Esophagus muscularis mucosa (tissue), 4 donors: ENCODE data around the gene IGSF21. TPM values are rescaled to one million over a fixed set of nuclear protein-coding genes. Genes with fewer than 3 reads are reported as not detected.

Source experiments
- DNase-seq: peaks from one replicate; pipeline ENCODE4 v3.0.0-alpha.2; 2017; ENCODE audit errors: extremely low spot score
- H3K27ac ChIP-seq, 4 donors: fragments of 200-600 bp; sonication (generic); replicated peaks in 1 of 4; 1 replicate in 3 of 4; 2 replicates in 1 of 4; pipeline ENCODE4 v1.5.1; 2016 to 2019; ENCODE audit warnings: mild to moderate bottlenecking in 1 of 4
- H3K27me3 ChIP-seq, 4 donors: fragments of 200-600 bp; sonication (generic); one replicate each; pipeline versions ENCODE4 v1.5.1 to v1.6.0; 2016 to 2019
- H3K36me3 ChIP-seq, 4 donors: fragments of 200-600 bp; sonication (generic); one replicate each; pipeline ENCODE4 v1.5.1; 2016 to 2019
- H3K4me1 ChIP-seq, 4 donors: fragments of 200-600 bp; sonication (generic); one replicate each; pipeline ENCODE4 v1.5.1; 2016 to 2019
- H3K4me3 ChIP-seq, 4 donors: fragments of 200-600 bp; sonication (generic); 1 replicate in 2 of 4; 2 replicates in 2 of 4; pipeline ENCODE4 v1.5.1; 2016 to 2019; ENCODE audit warnings: mild to moderate bottlenecking in 4 of 4, moderate library complexity in 1 of 4
- H3K9me3 ChIP-seq, 4 donors: fragments of 200-600 bp; sonication (generic); 1 replicate in 3 of 4; 2 replicates in 1 of 4; pipeline ENCODE4 v1.5.1; 2016 to 2019
- CTCF ChIP-seq, 3 experiments: fragments of 200-600 bp in 2 of 3; fragments of 450-650 bp in 1 of 3; sonication (generic) in 2 of 3; IDR thresholded peaks; one replicate each; pipeline ENCODE4 v1.5.1; 2017 to 2019; ENCODE audit warnings: antibody characterized with exemption in 3 of 3, mild to moderate bottlenecking in 2 of 3, moderate library complexity in 1 of 3
- EP300 ChIP-seq: sonication (generic); formaldehyde crosslinking; IDR thresholded peaks from one replicate; pipeline ENCODE4 v1.6.1; 2017; ENCODE audit warnings: antibody characterized with exemption
- POLR2A ChIP-seq: fragments of 450-650 bp; IDR thresholded peaks from one replicate; pipeline ENCODE4 v1.6.1; 2017; ENCODE audit warnings: antibody characterized with exemption, moderate library complexity, mild to moderate bottlenecking, low read depth
- POLR2AphosphoS5 ChIP-seq, 2 donors: sonication (generic); formaldehyde crosslinking; IDR thresholded peaks; one replicate each; pipeline ENCODE4 v1.6.1; 2017; ENCODE audit warnings: antibody characterized with exemption in 2 of 2
- WGBS: methylation state at CpG from one replicate; pipeline ENCODE4 v1.1.5; 2018; 5-methylcytosine and 5-hydroxymethylcytosine counted together
- intact Hi-C: fragments of 100-400 bp; cut with DNase I; formaldehyde crosslinking; loops from one replicate; pipeline ENCODE4 v1.15.1; 2023
- total RNA-seq, 4 donors: library from RNA; depleted of rRNA; stranded (reverse); fragments of >200 nt; gene quantifications; one replicate each; pipeline versions ENCODE4 v1.1.0 to v1.2.1, GENCODE V29; 2016

IGSF21 gene
- total RNA-seq, 4 donors from 2014 or later, result 1.1 to 2.7 (median 1.2) TPM

DNA sequence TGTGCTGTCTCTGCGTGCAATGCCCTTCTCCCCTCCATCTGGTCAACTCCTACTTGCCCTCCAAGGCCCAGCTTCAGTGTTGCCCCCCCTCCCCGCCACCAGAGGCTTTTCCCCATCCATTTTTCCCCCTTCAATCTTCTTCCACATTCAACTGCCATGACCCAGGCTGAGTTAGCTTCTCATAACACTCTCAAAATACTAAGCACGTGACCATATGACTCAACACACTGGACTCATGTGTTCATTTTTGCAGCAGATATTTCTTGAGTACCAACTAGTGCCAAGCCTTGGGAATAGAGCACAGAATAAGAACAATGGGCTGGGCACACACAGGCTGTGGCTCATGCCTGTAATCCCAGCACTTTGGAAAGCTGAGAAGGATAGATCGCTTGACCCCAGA lies 132.1 kb downstream of the IGSF21 start:
- no peak for DNase-seq
- intact Hi-C loops, result no loop called here
- TF ChIP-seq CTCF (IDR thresholded peaks at IDR 0.05), result no peak
- Histone ChIP-seq H3K4me3 (no peak overlapping the region), H3K9me3 (no peaks in the 10 kb centered on the region), H3K36me3 (no peaks in the 10 kb centered on the region), H3K27ac (no peak overlapping the region), H3K4me1 (no peaks in the 10 kb centered on the region), H3K27me3 (peaks cover 0 to 72% (median 0%) of the 10 kb centered on the region in 4 donors)
- 68% methylated on average over 4 of the region's 4 CpGs for WGBS

DNA sequence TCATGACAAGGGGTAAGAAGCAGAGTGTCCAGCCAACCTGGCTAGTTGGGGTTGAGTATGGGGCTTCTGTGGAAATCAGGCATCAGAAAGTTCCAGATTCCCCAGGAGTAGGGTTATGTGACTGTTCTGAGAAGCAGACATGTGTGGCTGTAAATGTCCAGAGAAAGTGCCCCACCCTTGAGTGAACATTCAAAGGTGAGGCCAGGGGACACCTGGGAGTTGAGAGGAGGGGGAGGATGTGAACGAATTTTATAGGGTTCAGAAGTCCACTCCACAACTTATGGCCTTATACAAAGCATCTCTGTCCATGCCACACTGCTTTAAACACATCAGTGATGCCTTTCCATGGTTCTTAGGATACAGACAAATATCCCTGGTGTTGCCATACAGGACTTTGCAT lies 133.3 kb downstream of the IGSF21 start:
- no peak overlapping the region for H3K4me3 ChIP-seq
- TF ChIP-seq EP300, result no peak
- no peaks in the 10 kb centered on the region for H3K36me3 ChIP-seq
- no peak for DNase-seq
- H3K27me3 ChIP-seq, result peaks cover 0 to 69% (median 0%) of the 10 kb centered on the region in 4 donors
- no peaks in the 10 kb centered on the region for H3K4me1 ChIP-seq
- 25% methylated on average over 1 of the region's 1 CpG for WGBS
- H3K9me3 ChIP-seq, result no peaks in the 10 kb centered on the region
- intact Hi-C loops, result no loop called here
- no peak overlapping the region for H3K27ac ChIP-seq

GRCh38 chr1:18241891-18242290 lies 134.3 kb downstream of the IGSF21 start:
- Histone ChIP-seq H3K4me3 (no peak overlapping the region), H3K4me1 (no peaks in the 10 kb centered on the region), H3K36me3 (no peaks in the 10 kb centered on the region), H3K27ac (no peak overlapping the region), H3K9me3 (no peaks in the 10 kb centered on the region), H3K27me3 (peaks cover 0 to 69% (median 0%) of the 10 kb centered on the region in 4 donors)
- DNase-seq, result no peak
- no peak for TF ChIP-seq POLR2A
- WGBS, result 70% methylated on average over 6 of the region's 7 CpGs
- intact Hi-C loops, result no loop called here

GRCh38 chr1:18243503-18244175 lies 136.0 kb downstream of the IGSF21 start:
- Histone ChIP-seq H3K27me3 (peaks cover 0 to 71% (median 0%) of the 10 kb centered on the region in 4 donors), H3K27ac (no peak overlapping the region), H3K9me3 (no peaks in the 10 kb centered on the region), H3K4me3 (no peak overlapping the region), H3K36me3 (no peaks in the 10 kb centered on the region), H3K4me1 (no peaks in the 10 kb centered on the region)
- TF ChIP-seq POLR2AphosphoS5 (IDR thresholded peaks at IDR 0.05) (no peak), POLR2A (no peak), EP300 (no peak), CTCF (IDR thresholded peaks at IDR 0.05) (no peak)
- 71% methylated on average over 10 of the region's 10 CpGs for WGBS
- no peak for DNase-seq
- intact Hi-C loops, result no loop called here

- Histone ChIP-seq H3K4me3 (no peak overlapping the region), H3K27me3 (peaks cover 0 to 71% (median 0%) of the 10 kb centered on the region in 4 donors), H3K27ac (no peak overlapping the region), H3K36me3 (no peaks in the 10 kb centered on the region), H3K9me3 (no peaks in the 10 kb centered on the region), H3K4me1 (no peaks in the 10 kb centered on the region)
- intact Hi-C loops, result no loop called here
- TF ChIP-seq POLR2AphosphoS5 (IDR thresholded peaks at IDR 0.05), result no peak
- TF ChIP-seq CTCF (IDR thresholded peaks at IDR 0.05), result no peak
- no peak for TF ChIP-seq POLR2A
- no peak for TF ChIP-seq EP300
- 81% methylated on average over 1 of the region's 1 CpG for WGBS
- DNase-seq, result no peak
Measured at GRCh38 chr1:18244762-18245161, 137.2 kb downstream of the IGSF21 start.

DNA sequence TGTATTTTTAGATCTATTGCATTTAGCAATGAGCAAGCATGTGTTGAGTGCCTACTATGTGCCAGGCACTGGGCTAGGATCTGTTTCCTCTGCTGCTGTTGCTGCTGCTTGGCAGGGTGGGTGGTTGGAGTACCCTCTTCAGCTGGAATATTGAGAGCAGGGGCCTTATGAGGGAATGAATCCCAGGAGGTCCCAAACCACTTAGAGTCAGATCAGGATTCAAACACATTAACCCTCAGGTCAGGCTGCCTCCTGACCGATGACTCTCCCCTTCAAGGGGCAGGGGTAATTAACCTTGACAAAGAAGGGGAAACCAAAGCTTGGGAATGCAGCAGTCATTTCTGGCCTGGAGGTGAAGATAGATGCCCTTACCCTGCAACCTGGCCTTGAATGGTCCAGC lies 138.0 kb downstream of the IGSF21 start:
- Histone ChIP-seq H3K36me3 (no peaks in the 10 kb centered on the region), H3K9me3 (peaks cover 0 to 1% (median under 1%) of the 10 kb centered on the region in 4 donors), H3K27ac (no peak overlapping the region), H3K27me3 (peaks cover 0 to 71% (median 0%) of the 10 kb centered on the region in 4 donors), H3K4me3 (no peak overlapping the region), H3K4me1 (no peaks in the 10 kb centered on the region)
- intact Hi-C loops, result no loop called here
- no peak for DNase-seq
- 40% methylated on average over 1 of the region's 1 CpG for WGBS
- TF ChIP-seq POLR2AphosphoS5 (IDR thresholded peaks at IDR 0.05) (no peak), CTCF (IDR thresholded peaks at IDR 0.05) (no peak)
